Brain microvascular endothelial cell (primary cell): ENCODE results near the gene DRD1.

ENCODE experiments used
- DNase-seq: peaks from one replicate; pipeline ENCODE4 v3.0.0-alpha.2; 2020
- H3K27ac ChIP-seq: fragments of 250-450 bp; sonication (Bioruptor Pico); 2 replicates; pipeline ENCODE4 v1.5.1; 2020; ENCODE audit warnings: mild to moderate bottlenecking, moderate library complexity
- H3K27me3 ChIP-seq: fragments of 250-450 bp; sonication (Bioruptor Pico); replicated peaks from 2 replicates; pipeline ENCODE4 v1.5.1; 2020; ENCODE audit warnings: mild to moderate bottlenecking
- H3K36me3 ChIP-seq: fragments of 250-450 bp; sonication (Bioruptor Pico); replicated peaks from 2 replicates; pipeline ENCODE4 v1.5.1; 2020; ENCODE audit warnings: mild to moderate bottlenecking
- H3K4me3 ChIP-seq: 2 replicates; pipeline ENCODE4 v1.5.1; 2011; ENCODE audit warnings: low read depth, mild to moderate bottlenecking, control low read depth, low read length, moderate library complexity
- CTCF ChIP-seq: IDR thresholded peaks from 2 replicates; pipeline ENCODE4 v1.5.1; 2011; ENCODE audit warnings: low read depth, mild to moderate bottlenecking, moderate library complexity, low read length, control low read depth, inconsistent platforms; ENCODE audit errors: missing control alignments
- in situ Hi-C: cut with HindIII; loops from 2 replicates; pipeline ENCODE4 v1.10.0; 2017; ENCODE audit warnings: low sequenced_read_pairs, low pct_ligation_motif_present

DRD1 gene

GRCh38 chr5:175487514-175488222 is 43.7 kb upstream of the DRD1 start:
- in situ Hi-C loops: no loop called here
- DNase-seq: no peak
- no peak overlapping the region for H3K4me3 ChIP-seq
- no peaks in the 10 kb centered on the region for H3K27me3 ChIP-seq
- no peak overlapping the region for H3K27ac ChIP-seq
- TF ChIP-seq CTCF: no peak
- H3K36me3 ChIP-seq: peaks cover 19% of the 10 kb centered on the region

GRCh38 chr5:175485631-175486030 is 41.6 kb upstream of the DRD1 start:
- Histone ChIP-seq H3K4me3 (no peak overlapping the region), H3K27me3 (no peaks in the 10 kb centered on the region), H3K27ac (no peak overlapping the region), H3K36me3 (peaks cover 10% of the 10 kb centered on the region)
- DNase-seq: no peak
- no peak for TF ChIP-seq CTCF
- in situ Hi-C loops: no loop called here

GRCh38 chr5:175484829-175485228 is 40.8 kb upstream of the DRD1 start:
- DNase-seq: no peak
- no peaks in the 10 kb centered on the region for H3K27me3 ChIP-seq
- peaks cover 10% of the 10 kb centered on the region for H3K36me3 ChIP-seq
- no peak overlapping the region for H3K4me3 ChIP-seq
- no peak for TF ChIP-seq CTCF
- in situ Hi-C loops: no loop called here
- no peak overlapping the region for H3K27ac ChIP-seq

GRCh38 chr5:175484322-175484721 is 40.3 kb upstream of the DRD1 start:
- TF ChIP-seq CTCF: no peak
- no peaks in the 10 kb centered on the region for H3K27me3 ChIP-seq
- peaks cover 10% of the 10 kb centered on the region for H3K36me3 ChIP-seq

GRCh38 chr5:175483337-175483736 is 39.4 kb upstream of the DRD1 start:
- in situ Hi-C loops: no loop called here
- no peak for TF ChIP-seq CTCF
- no peaks in the 10 kb centered on the region for H3K27me3 ChIP-seq
- no peak for DNase-seq
- peaks cover 10% of the 10 kb centered on the region for H3K36me3 ChIP-seq
- H3K4me3 ChIP-seq: no peak overlapping the region
- no peak overlapping the region for H3K27ac ChIP-seq

More at GRCh38 chr5:175484322-175484721, 40.3 kb upstream of the DRD1 start:
- no peak for DNase-seq
- H3K4me3 ChIP-seq: no peak overlapping the region
- in situ Hi-C loops: no loop called here
- H3K27ac ChIP-seq: no peak overlapping the region

GRCh38 chr5:175479125-175479881 is 35.3 kb upstream of the DRD1 start:
- DNase-seq: no peak
- H3K4me3 ChIP-seq: peak overlapping the region; percentile 85
- H3K27me3 ChIP-seq: no peaks in the 10 kb centered on the region
- H3K27ac ChIP-seq: peak overlapping the region; percentile 37
- H3K36me3 ChIP-seq: peaks cover 2% of the 10 kb centered on the region
- TF ChIP-seq CTCF: no peak
- in situ Hi-C loops: no loop called here
